Measurements from ENCODE around the gene ANKDD1B. TPM values are rescaled to one million over a fixed set of nuclear protein-coding genes. Genes with fewer than 3 reads are reported as not detected.

ANKDD1B gene
- total RNA-seq, 1 experiment from 2014 or later: not detected

DNA sequence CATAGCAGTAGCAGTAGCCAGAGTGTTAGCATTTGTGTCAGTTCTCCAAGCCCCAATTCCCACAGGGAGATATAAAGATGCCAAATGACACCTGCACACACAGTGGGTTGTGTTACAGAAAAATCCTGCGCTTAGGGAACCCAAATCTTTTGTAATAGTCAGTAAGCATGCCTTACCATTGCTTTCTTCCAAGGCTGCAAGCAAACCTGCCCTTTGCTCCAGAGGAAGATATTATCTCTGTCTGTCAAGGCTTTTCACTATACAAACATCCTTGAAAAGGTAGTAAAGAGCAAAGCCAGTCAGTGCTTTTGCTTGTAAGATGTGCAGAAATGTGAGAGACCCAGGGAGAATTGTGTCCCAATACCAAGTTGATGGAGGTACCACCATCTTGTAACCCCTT lies 2.9 kb downstream of the ANKDD1B start:
- no peak for DNase-seq (ENCODE audit: extremely low read depth, low read depth)

DNA sequence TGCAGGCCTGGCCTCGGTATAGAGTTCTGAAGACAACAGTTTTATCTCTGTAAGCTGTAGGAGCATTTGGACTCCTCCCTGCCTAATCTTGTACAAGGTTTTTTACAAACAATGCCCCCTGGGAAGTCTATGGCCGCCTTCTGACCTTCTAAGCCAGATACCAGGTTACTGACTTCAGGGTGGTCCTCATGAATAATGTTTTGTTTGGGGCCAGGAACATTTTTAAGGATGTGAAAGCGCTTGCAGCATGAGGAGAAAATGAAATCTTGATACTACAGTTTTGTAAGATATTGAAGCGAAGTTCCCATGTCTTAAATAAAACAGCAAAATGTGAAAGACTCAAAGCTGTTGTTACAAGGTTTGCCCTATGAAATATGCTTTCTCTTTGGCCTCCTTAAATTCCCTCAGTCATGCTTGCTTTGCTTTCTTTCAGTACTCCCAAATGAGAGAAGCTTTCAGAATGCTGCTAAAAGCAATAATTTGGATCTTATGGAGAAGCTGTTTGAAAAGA lies 5.2 kb downstream of the ANKDD1B start:
- DNase-seq (ENCODE audit: extremely low read depth, low read depth): no peak

DNA sequence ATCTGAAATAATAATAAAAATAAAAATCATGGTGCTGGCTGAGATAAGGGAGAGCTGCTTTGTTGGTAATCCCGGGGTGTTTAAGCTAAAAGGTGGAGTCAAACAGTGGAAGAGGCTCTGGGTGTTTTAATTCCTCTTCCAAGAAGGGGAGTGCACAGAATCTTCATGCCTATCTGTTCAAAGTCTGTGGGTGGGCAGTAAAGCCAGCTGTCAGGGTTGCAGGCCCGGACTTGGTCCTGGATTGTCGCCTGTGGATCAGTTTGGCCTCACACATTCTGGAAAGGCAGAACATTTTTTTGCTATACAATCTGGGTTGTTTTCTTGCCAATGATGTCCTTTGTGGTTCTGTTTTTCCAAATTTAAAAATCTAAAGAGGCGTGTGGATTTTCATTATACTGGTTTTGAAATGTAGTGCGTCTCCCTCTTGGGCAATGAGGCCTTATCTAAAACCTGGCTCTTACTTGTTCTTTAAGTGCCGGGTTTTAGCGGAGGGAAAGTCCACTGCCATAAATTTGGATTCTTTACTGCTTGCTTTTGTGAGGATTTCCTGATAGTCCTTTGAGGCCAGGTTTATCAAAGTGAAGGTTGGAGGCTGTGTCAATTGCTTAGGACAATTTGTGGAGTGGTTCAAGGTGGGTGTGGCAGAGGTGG lies 5.8 kb downstream of the ANKDD1B start:
- DNase-seq (ENCODE audit: extremely low read depth, low read depth): no peak

DNA sequence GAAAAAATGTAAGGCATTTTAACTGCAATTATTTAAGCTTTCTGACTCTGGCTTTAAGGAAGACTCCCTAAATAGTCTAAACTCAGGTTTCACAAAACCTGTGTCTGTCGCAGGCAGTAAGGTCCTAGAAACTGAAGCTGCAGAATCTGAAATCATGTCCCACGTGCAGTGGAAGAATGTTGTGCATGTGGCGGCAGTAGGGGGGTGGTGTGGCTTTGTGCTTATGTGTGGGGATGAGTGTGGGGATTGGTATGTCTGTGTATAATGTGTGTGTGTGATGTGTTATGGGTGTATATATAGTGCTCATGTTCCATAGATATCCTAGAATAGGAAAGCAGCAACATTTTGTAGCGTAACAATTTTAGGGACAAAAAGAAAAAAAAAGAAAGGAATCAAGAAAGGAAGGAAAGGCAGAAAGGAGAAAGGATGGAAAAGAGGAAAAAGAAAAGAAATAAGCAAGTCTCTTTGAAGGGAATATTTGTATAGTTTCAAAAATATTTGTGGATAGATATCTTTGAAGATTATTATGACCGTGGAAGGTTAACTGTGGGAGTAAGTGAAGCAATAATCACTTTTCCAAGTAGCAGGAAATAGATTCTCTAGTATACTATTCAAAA lies 6.6 kb downstream of the ANKDD1B start:
- DNase-seq (ENCODE audit: extremely low read depth, low read depth): no peak

DNA sequence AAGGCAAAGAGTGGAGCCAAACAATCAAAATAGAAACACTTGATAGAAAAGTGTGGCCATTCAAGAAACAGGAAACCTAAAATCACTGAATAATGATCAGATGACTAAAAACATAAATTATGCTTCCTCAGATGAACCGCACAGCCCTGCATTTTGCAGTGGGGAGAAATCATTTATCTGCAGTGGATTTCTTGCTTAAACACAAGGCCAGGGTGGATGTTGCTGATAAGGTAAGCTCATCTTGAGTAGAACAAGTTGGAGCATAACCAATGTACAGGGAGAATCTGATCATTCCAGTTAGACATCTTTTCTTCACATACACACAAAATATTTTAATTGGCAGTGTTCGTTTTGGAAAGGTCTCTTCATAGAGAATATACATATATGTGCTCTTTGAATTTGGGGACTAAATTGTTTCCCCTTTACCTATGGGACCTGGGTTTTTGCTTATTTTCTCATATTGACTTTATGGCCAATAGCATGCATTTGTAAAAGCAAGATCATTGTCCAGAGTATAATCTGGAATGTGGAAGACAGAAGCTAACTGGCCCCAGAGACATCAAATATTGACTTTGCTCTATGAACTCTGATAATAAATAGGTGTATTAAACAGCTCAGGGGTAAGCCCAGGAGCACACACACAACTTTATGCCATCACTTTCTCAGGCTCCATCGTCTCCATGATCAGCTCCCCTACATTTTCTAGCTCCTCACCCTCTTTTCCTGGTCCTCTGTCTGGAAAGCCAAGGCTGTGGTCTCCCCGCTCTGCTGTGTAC lies 9.1 kb downstream of the ANKDD1B start:
- no peak for DNase-seq (ENCODE audit: extremely low read depth, low read depth)

DNA sequence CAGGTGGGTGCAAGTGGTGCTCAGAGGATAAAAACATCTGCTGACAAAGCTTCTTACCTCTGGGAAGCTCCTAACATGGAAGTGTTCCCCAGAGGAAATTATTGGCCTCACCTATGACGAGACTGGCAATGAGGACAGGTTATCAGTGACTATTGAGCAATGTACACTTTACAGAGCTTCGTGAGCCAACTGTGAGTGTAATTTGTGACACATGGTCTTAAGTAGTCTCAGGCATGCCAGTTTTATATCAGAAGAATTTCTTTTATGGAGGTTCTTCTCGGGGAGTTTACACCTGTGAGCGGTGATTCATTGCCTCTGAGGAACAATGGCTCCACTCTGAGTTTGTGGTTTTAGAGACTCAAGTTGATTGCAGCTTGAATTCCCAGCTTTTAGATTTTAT lies 11.3 kb downstream of the ANKDD1B start:
- no peak for DNase-seq (ENCODE audit: extremely low read depth, low read depth)

DNA sequence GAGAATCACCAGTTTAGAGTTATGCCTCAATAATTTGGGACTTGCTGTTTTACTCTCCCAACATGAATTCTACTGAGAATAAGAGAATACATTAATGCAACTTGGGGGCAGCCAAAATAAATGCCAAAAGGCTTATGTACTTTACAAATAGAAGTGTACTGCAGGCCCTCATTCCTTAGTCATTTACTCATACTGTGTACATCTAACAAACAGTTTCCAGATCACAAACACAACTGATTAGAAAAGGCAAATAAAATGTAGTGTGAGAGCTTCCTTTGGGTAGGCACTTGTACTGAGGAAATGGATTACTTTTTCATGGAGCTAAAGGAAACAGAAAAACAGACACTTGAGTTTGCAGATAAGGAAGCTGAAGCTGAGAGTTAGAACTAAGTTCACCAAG lies 12.6 kb downstream of the ANKDD1B start:
- DNase-seq (ENCODE audit: extremely low read depth, low read depth): no peak

DNA sequence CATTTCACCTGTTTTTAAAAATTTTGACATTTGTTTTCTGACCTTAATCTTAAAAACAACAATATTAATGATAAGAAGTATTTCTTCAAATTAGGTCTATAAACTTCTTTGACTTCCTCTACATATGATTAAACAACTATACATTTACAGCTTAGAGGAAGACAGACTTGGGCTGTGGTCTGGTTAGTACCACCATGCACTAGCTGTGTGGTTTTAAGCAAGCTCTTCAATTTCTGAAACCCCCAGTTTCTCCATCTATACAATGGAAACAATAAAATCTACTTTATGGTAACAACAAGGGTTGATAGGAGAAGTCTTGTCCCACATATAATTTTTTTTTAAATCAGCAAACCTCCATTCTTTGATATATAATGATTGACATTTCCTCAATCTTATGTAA lies 15.7 kb downstream of the ANKDD1B start:
- DNase-seq (ENCODE audit: extremely low read depth, low read depth): no peak

DNA sequence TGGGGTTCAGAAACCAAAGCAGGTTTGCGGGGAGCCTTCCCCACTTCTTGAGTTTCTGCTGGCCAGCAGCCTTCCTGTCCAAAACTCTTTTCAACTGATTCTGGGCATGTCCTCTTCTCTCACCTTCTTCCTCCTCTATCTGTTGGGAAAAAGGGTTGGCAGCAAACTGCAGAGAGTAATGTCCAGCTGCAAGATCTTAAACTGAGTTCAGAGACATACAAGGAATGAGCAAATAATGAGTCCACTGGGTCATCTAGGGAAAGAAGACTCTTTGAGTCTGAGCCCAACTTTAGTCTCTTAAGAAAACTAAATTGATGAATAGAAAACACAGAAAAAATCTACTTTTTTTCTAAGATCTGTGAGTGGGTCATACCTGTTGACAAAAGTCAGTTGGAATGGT lies 16.5 kb downstream of the ANKDD1B start:
- DNase-seq (ENCODE audit: extremely low read depth, low read depth): no peak

DNA sequence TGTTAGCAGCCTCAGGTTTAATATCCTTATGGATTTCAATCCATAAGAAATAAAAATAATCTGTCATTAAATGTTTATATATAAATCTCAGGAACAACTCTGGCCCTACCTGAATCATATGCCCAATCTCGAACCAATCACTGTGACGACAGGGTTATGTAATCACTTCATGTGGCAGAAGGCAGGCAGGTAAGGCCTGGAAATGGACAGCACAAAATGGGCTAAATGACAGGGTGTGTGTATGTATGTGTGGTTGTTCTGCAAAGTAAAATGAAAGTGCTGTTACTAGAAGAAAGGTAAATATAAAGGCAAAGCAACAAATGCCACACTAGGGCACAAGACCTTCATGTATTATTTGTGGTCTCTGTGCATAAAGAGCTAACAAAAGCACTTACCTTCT lies 19.6 kb downstream of the ANKDD1B start:
- no peak for DNase-seq (ENCODE audit: extremely low read depth, low read depth)

DNA sequence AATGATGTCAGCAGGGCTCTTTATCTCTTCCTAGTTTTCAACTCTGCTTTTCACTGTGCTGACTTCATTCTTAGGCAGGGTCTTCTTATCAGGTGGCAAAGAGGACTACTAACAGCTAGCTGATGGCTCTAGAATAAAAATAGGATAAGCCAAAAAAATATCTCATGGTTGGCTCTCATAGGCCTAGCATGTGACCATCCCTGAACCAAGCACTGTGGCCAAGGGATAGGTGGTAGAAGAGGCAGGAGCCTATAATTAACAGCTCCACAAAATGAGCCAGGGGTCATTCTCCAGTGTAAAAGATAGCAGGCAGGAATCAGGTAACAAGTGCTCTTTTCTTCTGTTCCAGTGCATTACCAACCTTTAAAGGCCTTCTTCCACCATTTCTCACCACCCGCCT lies 21.1 kb downstream of the ANKDD1B start:
- DNase-seq (ENCODE audit: extremely low read depth, low read depth): no peak

DNA sequence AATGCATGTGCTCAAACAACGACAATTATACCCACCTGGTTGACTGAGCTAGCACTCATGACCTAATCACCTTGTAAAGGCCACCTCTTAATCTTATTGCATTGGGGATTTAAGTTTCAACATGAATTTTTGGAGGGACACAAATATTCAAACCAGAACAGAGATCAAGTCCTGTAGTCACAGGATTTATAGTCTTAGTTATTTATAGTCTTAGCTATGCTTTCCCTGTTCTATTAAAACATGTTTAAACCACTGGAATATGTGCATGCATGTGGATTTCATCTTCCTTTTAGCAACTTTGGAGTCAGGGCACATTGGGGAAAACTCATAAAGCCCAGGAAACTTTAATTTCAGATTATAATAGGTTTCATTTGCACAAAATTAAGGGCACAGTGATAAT lies 26.7 kb downstream of the ANKDD1B start:
- DNase-seq (ENCODE audit: extremely low read depth, low read depth): no peak

DNA sequence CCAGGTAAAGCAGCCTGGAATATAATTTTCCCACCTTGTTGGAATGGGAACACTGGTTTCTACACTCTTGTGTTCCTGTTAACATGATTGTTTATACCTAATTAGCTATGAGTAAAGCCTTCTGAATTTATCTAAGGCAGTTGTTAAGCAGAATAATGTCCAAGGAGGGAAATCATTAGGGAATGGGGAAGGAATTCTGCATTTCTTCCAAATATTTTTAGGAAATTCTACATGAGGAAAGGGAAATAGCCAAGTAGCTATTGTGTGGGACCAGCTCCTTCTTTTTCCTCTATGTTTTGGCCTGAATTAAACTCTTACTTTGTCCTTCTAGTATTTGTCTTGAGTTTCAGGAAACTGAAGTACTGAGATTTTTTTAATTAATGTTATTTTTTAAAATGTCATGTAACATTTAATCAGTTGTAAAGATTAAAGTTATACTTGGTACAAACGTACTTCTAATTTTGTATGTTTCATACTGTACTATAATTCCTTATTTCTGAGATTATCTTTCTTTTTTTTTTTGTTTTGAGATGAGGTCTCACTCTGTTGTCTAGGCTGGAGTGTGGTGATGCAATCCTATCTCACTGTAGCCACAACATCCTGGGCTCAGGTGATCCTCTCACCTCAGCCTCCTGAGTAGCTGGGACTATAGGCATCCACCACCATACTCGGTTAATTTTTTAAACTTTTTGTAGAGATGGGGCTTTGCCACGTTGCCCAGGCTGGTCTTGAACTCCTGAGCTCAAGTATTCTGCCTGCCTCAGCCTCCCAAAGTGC lies 28.5 kb downstream of the ANKDD1B start:
- DNase-seq (ENCODE audit: extremely low read depth, low read depth): no peak

DNA sequence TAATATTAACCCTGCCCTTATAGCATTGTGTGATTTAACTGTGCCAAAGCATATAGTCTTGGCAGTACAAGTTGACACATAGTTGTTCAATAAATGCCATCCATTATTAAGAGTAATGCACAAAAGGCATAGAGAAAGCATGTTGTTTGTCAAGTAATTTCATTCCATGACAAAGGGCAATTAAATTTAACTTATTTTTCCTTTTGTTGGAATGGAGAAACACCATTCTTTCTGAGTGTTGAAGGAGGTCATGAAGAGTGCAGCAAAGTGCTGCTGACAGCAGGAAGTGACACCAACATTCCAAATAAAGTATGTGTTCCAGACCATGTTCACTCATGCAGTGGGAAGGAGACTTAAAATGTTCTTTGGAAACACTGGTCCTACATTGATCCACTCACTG lies 29.1 kb downstream of the ANKDD1B start:
- DNase-seq (ENCODE audit: extremely low read depth, low read depth): no peak

DNA sequence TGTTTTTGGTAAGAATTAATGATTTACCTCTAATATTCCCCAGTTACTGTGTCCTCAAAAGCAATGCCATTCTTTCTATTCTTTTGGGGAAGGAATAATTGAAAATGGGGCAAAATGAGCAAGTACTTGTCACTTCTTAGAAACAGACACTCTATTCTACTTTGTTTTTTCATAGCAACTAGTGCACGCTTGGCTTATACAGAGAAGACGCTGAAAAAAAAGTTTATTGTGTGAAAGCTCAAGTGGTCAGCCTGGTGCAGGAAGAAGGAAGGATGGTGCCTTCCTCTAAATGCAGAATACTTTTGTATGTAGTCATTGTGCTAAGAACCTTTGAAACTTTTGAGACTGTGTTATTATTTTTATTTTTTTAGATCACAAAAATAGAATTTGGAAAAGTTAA lies 29.6 kb downstream of the ANKDD1B start:
- DNase-seq (ENCODE audit: extremely low read depth, low read depth): no peak

DNA sequence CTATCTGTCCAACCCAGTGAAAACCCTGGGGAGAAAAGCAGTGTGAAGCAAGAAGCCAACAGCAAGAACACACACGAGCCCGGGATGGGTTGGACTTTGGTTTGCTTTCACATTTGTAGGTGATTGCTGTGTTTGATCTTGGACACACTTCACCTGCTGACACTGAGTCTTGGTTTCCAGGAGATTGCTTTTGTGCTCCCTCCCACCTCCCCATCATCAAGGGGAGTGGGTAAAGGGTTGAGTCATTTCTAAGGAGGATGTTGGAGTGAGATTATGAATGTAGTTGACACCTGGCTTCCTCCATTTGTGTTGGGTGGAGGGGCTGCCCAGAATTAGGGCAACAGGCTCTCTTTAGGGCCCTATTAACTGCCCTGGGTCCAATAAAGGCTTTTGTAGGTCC lies 37.5 kb downstream of the ANKDD1B start:
- no peak for DNase-seq (ENCODE audit: extremely low read depth, low read depth)

DNA sequence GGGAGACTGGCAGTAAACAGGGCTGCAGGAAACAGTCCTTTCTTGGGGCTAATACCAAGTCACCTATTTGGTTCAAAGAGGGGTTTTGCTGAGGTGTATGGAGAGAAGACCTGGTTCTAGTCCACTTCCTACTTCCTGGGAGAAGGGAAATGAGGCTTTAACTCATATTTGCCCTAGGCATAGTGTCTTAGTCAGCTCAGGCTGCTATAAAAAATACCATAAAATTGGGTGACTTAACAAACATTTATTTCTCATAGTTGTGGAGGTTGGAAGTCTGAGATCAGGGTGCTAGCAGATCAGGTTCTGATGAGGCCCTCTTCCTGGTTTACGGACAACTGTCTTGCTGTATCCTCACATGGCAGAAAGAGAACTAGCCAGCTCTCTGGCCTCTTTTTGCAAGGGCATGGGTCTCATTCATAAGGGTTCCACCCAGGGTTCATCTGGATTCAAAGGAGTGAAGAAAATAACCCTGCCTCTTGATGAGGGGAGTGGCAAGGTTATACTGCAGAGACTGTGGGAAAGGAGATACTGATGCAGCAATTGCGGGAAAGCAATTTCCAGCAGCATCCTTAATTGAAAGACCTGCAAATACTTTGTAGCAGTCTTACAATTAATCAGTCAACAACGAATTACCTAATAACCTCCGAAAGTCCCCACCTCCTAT lies 40.5 kb downstream of the ANKDD1B start:
- DNase-seq (ENCODE audit: extremely low read depth, low read depth): no peak

DNA sequence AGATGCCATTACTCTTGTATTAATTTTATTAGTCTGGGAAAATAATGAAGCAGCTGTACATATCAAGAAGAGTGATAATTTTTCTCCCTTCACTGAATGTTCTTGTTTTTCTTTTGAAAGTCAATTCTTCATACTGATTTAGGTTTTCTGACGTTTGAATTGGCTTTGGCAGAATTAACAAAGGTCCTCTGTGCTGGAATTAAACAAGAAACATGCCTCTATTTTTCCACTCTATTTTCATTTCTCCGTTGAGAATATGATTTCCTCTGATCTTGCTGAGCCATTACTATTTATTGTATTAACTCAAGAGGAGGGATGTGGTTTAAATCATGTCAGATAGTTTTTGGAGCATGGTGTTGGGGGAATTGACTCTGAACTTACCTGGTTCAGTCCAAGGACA lies 42.3 kb downstream of the ANKDD1B start:
- DNase-seq (ENCODE audit: extremely low read depth, low read depth): no peak

DNA sequence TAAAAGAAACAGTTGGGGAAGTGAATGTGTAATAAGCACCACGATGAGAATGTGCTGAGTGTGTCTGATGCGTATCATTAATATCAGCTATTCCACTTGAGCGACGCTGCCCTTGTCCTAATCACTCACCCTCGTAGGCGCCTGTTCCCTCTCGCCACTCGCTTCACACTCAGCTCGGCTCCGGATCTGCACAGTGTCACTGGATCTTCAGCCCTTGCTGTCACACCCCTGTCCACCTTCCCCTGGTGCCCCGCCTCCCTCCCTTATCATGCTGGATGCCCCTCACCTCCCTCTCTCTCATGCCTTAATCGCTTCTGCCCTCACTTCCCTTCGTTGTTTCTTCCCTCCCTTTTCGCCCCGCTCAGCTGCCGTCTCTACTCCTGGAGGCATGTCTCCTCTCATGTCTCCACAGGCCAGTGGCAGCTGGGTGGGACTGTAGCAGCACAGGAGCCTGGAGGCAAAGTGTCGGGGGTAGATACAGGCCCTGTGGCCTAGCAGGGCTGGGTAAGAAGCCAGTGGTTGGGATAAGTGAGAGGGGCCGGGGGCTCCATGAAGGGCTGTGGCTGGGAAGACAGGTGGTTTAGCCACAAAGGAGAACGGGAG lies 43.5 kb downstream of the ANKDD1B start:
- DNase-seq (ENCODE audit: extremely low read depth, low read depth): no peak

DNA sequence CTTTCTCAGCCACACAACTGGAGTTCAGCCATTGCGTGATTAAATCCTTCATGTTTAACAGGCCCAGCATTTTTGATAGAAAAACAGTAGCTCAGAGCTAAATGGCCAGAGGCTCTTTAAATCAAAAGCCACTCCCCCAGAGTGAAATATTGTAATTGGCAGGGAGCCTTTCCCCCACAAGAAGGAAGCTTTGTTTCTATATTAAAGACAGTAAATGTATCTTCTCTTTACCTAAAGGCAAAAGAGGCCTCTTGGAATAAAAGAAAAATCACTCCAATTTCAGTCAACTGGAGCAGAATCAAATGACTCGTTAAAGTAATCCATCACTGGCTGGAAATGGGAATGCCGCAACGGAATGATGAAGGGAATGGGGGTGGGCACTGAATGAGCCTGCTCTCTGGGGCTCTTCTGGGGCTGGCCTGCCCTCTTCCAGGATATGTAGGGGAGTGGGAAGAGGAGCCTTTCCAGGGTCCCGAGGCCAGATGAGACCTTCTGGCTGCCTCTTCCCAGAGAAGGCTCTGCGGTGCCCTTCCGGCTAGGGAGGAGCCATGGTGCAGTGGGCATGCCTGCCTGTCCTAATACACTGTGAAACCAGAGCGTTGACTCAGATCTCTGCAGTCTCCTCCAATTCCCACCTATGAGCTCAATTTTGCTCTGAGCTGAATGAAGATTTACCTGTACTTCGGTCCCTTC lies 45.2 kb downstream of the ANKDD1B start:
- no peak for DNase-seq (ENCODE audit: extremely low read depth, low read depth)

Data from NCI-H460 (cell line).